SK-N-SH treated with all-trans-retinoic acid at 6 μM for 48 hours (cell line): Measurements from ENCODE around the gene GPR160.

Source experiments
- BACH2 ChIP-seq: fragments of 250-450 bp; sonication (Bioruptor Pico); IDR thresholded peaks from 2 replicates; pipeline ENCODE4 v1.9.0; 2021; ENCODE audit warnings: mild to moderate bottlenecking, borderline replicate concordance
- CSDC2 ChIP-seq: fragments of 250-450 bp; sonication (Bioruptor Pico); IDR thresholded peaks from 2 replicates; pipeline ENCODE4 v1.5.0; 2020; ENCODE audit warnings: mild to moderate bottlenecking, moderate library complexity
- ESRRG ChIP-seq: fragments of 250-450 bp; sonication (Bioruptor Pico); IDR thresholded peaks from 2 replicates; pipeline ENCODE4 v1.6.1; 2021; ENCODE audit warnings: mild to moderate bottlenecking
- OSR1 ChIP-seq: fragments of 250-450 bp; sonication (Bioruptor Pico); IDR thresholded peaks from 2 replicates; pipeline ENCODE4 v1.8.0; 2022; ENCODE audit warnings: moderate library complexity, mild to moderate bottlenecking, inconsistent platforms
- RARB ChIP-seq: fragments of 250-450 bp; sonication (Bioruptor Pico); IDR thresholded peaks from 2 replicates; pipeline ENCODE4 v1.8.0; 2021; ENCODE audit warnings: mild to moderate bottlenecking, moderate library complexity
- TOX ChIP-seq: fragments of 250-450 bp; sonication (Bioruptor Pico); IDR thresholded peaks from 2 replicates; pipeline ENCODE4 v1.8.0; 2021; ENCODE audit warnings: mild to moderate bottlenecking, moderate library complexity, borderline replicate concordance
- ZFP30 ChIP-seq: fragments of 450-650 bp; formaldehyde crosslinking; IDR thresholded peaks from 2 replicates; pipeline ENCODE4 v1.5.0; 2022; ENCODE audit warnings: mild to moderate bottlenecking, moderate library complexity
- ZNF8 ChIP-seq: fragments of 450-650 bp; formaldehyde crosslinking; IDR thresholded peaks from 2 replicates; pipeline ENCODE4 v1.5.0; 2020; ENCODE audit warnings: mild to moderate bottlenecking, moderate library complexity
- TF ChIP-seq, protein P1 (sequence below): fragments of 250-450 bp; sonication (Bioruptor Pico); IDR thresholded peaks from 2 replicates; pipeline ENCODE4 v1.8.0; 2021; ENCODE audit warnings: low read depth, mild to moderate bottlenecking, moderate library complexity, borderline replicate concordance
- TF ChIP-seq, protein P2 (sequence below): fragments of 250-450 bp; sonication (Bioruptor Pico); IDR thresholded peaks from 2 replicates; pipeline ENCODE4 v1.8.0; 2020; ENCODE audit warnings: mild to moderate bottlenecking, moderate library complexity, borderline replicate concordance
- TF ChIP-seq, protein P3 (sequence below): fragments of 250-450 bp; sonication (Bioruptor Pico); IDR thresholded peaks from 2 replicates; pipeline ENCODE4 v1.5.1; 2020; ENCODE audit warnings: low read depth, mild to moderate bottlenecking, moderate library complexity

DNA sequence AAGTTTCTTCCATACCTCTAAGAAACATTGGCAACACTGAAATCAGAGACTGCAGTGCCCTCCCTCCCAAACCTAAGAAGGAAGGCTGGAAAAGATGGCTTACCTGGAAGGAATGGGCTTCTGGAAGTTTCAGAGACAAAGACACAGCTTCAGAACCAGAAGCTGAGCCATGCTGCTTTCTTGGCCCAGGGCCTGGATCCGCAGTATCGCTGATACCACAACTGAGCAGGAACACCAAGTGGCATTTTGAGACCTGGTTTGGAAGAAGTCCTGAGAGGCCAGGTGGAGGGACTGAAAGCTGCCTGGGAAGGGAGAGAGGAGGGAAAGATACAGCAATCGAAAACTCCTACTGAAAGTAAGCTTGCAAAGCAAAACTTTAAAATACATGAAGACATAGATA is 19.8 kb downstream of the GPR160 start:
- TF ChIP-seq OSR1 (no peak), ESRRG (CRISPR knock-in tag) (no peak), ZFP30 (no peak), TOX (CRISPR knock-in tag) (no peak), RARB (CRISPR knock-in tag) (no peak), ZNF8 (CRISPR knock-in tag) (no peak), CSDC2 (CRISPR knock-in tag) (no peak), BACH2 (no peak)
- TF ChIP-seq, protein P1, sequence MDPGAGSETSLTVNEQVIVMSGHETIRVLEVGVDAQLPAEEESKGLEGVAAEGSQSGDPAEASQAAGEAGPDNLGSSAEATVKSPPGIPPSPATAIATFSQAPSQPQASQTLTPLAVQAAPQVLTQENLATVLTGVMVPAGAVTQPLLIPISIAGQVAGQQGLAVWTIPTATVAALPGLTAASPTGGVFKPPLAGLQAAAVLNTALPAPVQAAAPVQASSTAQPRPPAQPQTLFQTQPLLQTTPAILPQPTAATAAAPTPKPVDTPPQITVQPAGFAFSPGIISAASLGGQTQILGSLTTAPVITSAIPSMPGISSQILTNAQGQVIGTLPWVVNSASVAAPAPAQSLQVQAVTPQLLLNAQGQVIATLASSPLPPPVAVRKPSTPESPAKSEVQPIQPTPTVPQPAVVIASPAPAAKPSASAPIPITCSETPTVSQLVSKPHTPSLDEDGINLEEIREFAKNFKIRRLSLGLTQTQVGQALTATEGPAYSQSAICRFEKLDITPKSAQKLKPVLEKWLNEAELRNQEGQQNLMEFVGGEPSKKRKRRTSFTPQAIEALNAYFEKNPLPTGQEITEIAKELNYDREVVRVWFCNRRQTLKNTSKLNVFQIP (CRISPR knock-in tag) = no peak
- TF ChIP-seq, protein P2, sequence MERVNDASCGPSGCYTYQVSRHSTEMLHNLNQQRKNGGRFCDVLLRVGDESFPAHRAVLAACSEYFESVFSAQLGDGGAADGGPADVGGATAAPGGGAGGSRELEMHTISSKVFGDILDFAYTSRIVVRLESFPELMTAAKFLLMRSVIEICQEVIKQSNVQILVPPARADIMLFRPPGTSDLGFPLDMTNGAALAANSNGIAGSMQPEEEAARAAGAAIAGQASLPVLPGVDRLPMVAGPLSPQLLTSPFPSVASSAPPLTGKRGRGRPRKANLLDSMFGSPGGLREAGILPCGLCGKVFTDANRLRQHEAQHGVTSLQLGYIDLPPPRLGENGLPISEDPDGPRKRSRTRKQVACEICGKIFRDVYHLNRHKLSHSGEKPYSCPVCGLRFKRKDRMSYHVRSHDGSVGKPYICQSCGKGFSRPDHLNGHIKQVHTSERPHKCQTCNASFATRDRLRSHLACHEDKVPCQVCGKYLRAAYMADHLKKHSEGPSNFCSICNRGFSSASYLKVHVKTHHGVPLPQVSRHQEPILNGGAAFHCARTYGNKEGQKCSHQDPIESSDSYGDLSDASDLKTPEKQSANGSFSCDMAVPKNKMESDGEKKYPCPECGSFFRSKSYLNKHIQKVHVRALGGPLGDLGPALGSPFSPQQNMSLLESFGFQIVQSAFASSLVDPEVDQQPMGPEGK (CRISPR knock-in tag) = no peak
- TF ChIP-seq, protein P3, sequence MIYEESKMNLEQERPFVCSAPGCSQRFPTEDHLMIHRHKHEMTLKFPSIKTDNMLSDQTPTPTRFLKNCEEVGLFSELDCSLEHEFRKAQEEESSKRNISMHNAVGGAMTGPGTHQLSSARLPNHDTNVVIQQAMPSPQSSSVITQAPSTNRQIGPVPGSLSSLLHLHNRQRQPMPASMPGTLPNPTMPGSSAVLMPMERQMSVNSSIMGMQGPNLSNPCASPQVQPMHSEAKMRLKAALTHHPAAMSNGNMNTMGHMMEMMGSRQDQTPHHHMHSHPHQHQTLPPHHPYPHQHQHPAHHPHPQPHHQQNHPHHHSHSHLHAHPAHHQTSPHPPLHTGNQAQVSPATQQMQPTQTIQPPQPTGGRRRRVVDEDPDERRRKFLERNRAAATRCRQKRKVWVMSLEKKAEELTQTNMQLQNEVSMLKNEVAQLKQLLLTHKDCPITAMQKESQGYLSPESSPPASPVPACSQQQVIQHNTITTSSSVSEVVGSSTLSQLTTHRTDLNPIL (CRISPR knock-in tag) = no peak
